Effector memory CD4-positive, alpha-beta T cell (primary cell): ENCODE measurements around the gene TWIST2.

Experiments used
- DNase-seq, 3 donors: peaks; one replicate each; pipeline ENCODE4 v3.0.0-alpha.2; 2020
- H3K27ac ChIP-seq: 2 replicates; pipeline ENCODE4 v1.7.0; 2013; ENCODE audit warnings: mild to moderate bottlenecking, low read length, moderate library complexity; ENCODE audit not compliant: insufficient read depth, poor library complexity, severe bottlenecking
- H3K27me3 ChIP-seq: replicated peaks from 2 replicates; pipeline ENCODE4 v1.7.0; 2013; ENCODE audit warnings: mild to moderate bottlenecking, low read length; ENCODE audit not compliant: insufficient read depth, control insufficient read depth, poor library complexity, severe bottlenecking
- H3K36me3 ChIP-seq: 2 replicates; pipeline ENCODE4 v1.7.0; 2013; ENCODE audit warnings: mild to moderate bottlenecking, low read length, moderate library complexity; ENCODE audit not compliant: control insufficient read depth, insufficient read depth
- H3K4me1 ChIP-seq: 2 replicates; pipeline ENCODE4 v1.7.0; 2013; ENCODE audit warnings: low read length, mild to moderate bottlenecking; ENCODE audit not compliant: control insufficient read depth, insufficient read depth, poor library complexity, severe bottlenecking
- H3K4me3 ChIP-seq: 2 replicates; pipeline ENCODE4 v1.7.0; 2013; ENCODE audit warnings: low read length, low read depth, mild to moderate bottlenecking; ENCODE audit not compliant: insufficient read depth, poor library complexity, severe bottlenecking
- H3K9me3 ChIP-seq: 2 replicates; pipeline ENCODE4 v1.7.0; 2013; ENCODE audit warnings: mild to moderate bottlenecking, low read length, moderate library complexity; ENCODE audit not compliant: control insufficient read depth

The TWIST2 gene

GRCh38 chr2:238855299-238855698, 7.4 kb downstream of the TWIST2 start:
- Histone ChIP-seq H3K4me1 (no peaks in the 10 kb centered on the region), H3K27ac (no peak overlapping the region), H3K4me3 (no peak overlapping the region), H3K27me3 (no peaks in the 10 kb centered on the region), H3K36me3 (no peaks in the 10 kb centered on the region), H3K9me3 (no peaks in the 10 kb centered on the region)
- DNase-seq, result no peak

GRCh38 chr2:238855891-238856580, 8.2 kb downstream of the TWIST2 start:
- Histone ChIP-seq H3K4me1 (no peaks in the 10 kb centered on the region), H3K27ac (no peak overlapping the region), H3K4me3 (no peak overlapping the region), H3K27me3 (no peaks in the 10 kb centered on the region), H3K9me3 (no peaks in the 10 kb centered on the region), H3K36me3 (no peaks in the 10 kb centered on the region)
- no peak for DNase-seq

DNA sequence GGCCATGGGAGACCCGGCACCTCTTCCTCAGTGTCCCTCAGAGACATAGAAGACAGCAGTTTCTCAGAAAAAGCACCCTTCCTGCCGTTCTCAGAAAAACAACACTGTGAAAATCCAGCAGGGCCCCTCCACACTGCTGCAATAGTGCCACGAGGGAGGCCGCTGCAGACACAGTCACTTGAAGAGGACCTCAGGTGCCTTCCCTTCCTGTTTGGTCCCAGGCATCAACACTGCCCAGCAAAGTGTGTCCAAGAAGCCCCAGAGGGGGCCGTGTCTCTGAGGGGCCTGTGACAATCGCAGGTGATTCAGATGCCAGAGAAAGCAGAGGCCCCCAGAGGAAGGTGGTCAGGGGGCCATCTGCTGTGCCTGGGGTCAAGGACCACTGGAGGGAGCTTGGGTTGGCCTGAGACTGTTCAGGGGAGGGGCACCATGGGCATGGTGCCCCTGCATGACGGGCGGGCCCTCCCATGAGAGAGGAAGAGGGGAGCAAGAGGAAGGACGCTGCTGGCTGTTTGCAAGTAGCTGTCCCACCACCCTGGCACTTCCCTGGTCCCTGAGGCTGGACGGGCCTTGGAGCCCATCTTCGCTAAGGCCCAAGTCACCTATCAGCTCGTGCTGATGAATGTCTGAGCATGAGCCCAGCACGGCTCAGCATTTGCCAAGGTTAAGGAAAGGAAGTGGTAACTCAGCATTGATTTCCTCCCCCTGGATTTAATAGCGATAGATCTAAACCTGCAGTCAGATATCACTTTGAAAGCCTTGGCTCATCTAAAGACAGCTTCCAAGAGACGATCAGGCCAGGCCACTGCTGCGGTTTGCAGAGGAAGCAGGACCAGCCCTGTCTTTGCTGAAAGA, 9.1 kb downstream of the TWIST2 start:
- Histone ChIP-seq H3K4me3 (no peak overlapping the region), H3K27ac (no peak overlapping the region), H3K9me3 (no peaks in the 10 kb centered on the region), H3K36me3 (no peaks in the 10 kb centered on the region), H3K4me1 (no peaks in the 10 kb centered on the region), H3K27me3 (no peaks in the 10 kb centered on the region)
- DNase-seq, result no peak

GRCh38 chr2:238857959-238858358, 10.1 kb downstream of the TWIST2 start:
- H3K36me3 ChIP-seq, result no peaks in the 10 kb centered on the region
- no peak for DNase-seq
- no peaks in the 10 kb centered on the region for H3K9me3 ChIP-seq
- H3K4me3 ChIP-seq, result no peak overlapping the region
- H3K4me1 ChIP-seq, result no peaks in the 10 kb centered on the region
- no peak overlapping the region for H3K27ac ChIP-seq
- H3K27me3 ChIP-seq, result no peaks in the 10 kb centered on the region

GRCh38 chr2:238859636-238860347, 11.9 kb downstream of the TWIST2 start:
- Histone ChIP-seq H3K4me1 (no peaks in the 10 kb centered on the region), H3K27me3 (no peaks in the 10 kb centered on the region), H3K9me3 (no peaks in the 10 kb centered on the region), H3K27ac (no peak overlapping the region), H3K4me3 (no peak overlapping the region), H3K36me3 (no peaks in the 10 kb centered on the region)
- DNase-seq, result no peak

DNA sequence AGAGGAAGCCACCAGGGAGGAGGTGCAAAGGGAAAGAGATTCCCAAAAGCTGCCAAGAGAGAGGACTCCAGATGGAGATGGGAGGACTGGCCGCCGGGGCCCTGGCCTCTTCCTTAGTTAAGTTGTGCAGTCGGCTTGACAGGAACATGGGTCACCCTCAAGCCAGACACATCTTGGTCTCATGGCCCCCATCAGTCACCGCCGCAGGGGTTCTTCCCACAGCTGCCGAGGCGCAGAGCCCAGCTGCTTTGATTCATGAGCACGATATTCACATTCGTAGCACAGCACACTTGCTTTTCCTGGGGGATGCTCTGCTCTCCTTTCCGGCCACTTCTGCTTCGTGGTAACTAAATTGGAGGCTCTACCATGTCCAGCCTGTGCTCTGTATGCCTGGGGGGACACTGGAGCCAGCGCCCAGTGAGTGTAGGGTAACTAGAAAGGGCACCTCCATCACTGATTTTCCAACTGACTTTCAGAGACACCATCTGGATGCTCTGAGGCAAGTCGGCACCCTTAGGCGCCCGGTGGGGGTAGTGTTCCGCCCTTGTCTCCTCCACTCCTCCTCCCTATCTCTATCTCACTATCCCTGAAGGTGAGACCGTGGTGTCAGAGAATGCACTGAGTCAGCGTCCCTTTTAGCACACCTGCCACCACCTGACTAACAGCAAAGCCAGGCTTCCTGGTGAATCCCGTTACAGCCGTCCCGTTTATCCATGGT, 13.3 kb downstream of the TWIST2 start:
- no peaks in the 10 kb centered on the region for H3K36me3 ChIP-seq
- no peaks in the 10 kb centered on the region for H3K4me1 ChIP-seq
- no peak overlapping the region for H3K27ac ChIP-seq
- DNase-seq, result no peak
- no peaks in the 10 kb centered on the region for H3K9me3 ChIP-seq
- no peak overlapping the region for H3K4me3 ChIP-seq
- no peaks in the 10 kb centered on the region for H3K27me3 ChIP-seq

GRCh38 chr2:238861766-238862315, 14.0 kb downstream of the TWIST2 start:
- DNase-seq, result no peak
- H3K4me1 ChIP-seq, result no peaks in the 10 kb centered on the region
- no peaks in the 10 kb centered on the region for H3K27me3 ChIP-seq
- no peaks in the 10 kb centered on the region for H3K36me3 ChIP-seq
- H3K9me3 ChIP-seq, result no peaks in the 10 kb centered on the region
- H3K4me3 ChIP-seq, result no peak overlapping the region
- H3K27ac ChIP-seq, result no peak overlapping the region

DNA sequence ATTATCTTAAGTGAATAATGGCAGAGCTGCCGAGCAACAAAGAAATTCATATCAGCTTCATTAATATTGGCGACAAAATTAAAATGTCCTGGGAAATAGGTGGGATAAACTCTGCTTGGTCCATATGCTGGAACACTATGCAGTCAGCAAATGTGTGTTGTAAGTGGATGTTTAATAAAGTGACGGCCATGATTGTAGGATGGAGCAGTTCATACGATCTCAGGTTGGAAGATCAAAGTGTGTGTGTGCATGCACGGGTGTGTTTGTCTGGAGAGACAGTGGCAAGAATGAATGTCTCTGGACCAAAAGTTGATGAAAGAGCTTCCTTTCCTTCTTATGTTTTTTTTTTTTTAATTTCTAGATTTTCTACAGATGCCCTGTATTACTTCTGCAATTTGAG, 14.8 kb downstream of the TWIST2 start:
- no peaks in the 10 kb centered on the region for H3K27me3 ChIP-seq
- H3K36me3 ChIP-seq, result no peaks in the 10 kb centered on the region
- no peaks in the 10 kb centered on the region for H3K9me3 ChIP-seq
- no peak for DNase-seq
- H3K4me3 ChIP-seq, result no peak overlapping the region
- no peaks in the 10 kb centered on the region for H3K4me1 ChIP-seq
- no peak overlapping the region for H3K27ac ChIP-seq

DNA sequence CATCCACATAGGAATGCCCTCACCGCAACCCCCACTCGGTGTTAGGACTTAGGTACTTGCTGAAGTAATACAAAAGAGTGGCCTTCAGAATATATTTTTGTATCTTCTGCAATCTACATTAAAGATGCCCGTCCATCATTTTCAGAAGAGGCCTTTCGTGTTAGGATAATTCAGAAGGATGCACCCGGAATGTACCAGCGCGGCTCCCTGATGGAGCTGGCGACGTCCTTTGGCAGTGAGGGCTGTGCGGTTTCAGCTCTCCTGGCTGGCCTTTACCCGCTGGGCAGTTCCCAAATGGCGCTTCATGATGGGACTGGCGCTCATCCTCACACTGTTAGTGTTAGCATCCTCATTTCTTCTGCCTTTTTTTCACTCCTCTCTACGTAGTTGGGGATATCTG, 15.3 kb downstream of the TWIST2 start:
- DNase-seq, result no peak
- H3K36me3 ChIP-seq, result no peaks in the 10 kb centered on the region

More for the DNA sequence above, 15.3 kb downstream of the TWIST2 start:
- H3K27ac ChIP-seq, result no peak overlapping the region
- no peak overlapping the region for H3K4me3 ChIP-seq
- no peaks in the 10 kb centered on the region for H3K4me1 ChIP-seq
- H3K9me3 ChIP-seq, result no peaks in the 10 kb centered on the region
- no peaks in the 10 kb centered on the region for H3K27me3 ChIP-seq
